Glutamatergic neuron (in vitro differentiated cells): ENCODE measurements around the gene HSPA8. TPM values are rescaled to one million over a fixed set of nuclear protein-coding genes. Genes with fewer than 3 reads are reported as not detected.

ENCODE experiments used
- DNase-seq: peaks from one replicate; pipeline ENCODE4 v3.0.0; 2022
- H3K27ac Mint-ChIP-seq: one replicate; pipeline ENCODE4 v1.8.0; 2020; ENCODE audit warnings: mild to moderate bottlenecking, mixed read lengths, inconsistent platforms; ENCODE audit not compliant: unreplicated experiment
- H3K27me3 Mint-ChIP-seq: one replicate; pipeline ENCODE4 v1.8.0; 2020; ENCODE audit warnings: mild to moderate bottlenecking, moderate library complexity, mixed read lengths, inconsistent platforms; ENCODE audit not compliant: unreplicated experiment
- H3K36me3 Mint-ChIP-seq: one replicate; pipeline ENCODE4 v1.8.0; 2020; ENCODE audit warnings: mild to moderate bottlenecking, mixed read lengths, inconsistent platforms; ENCODE audit not compliant: unreplicated experiment
- H3K4me1 Mint-ChIP-seq: one replicate; pipeline ENCODE4 v1.8.0; 2020; ENCODE audit warnings: mild to moderate bottlenecking, low read depth, mixed read lengths, inconsistent platforms; ENCODE audit not compliant: unreplicated experiment
- H3K4me3 Mint-ChIP-seq: one replicate; pipeline ENCODE4 v1.8.0; 2020; ENCODE audit warnings: mild to moderate bottlenecking, mixed read lengths, inconsistent platforms; ENCODE audit not compliant: unreplicated experiment
- H3K9me3 Mint-ChIP-seq: one replicate; pipeline ENCODE4 v1.8.0; 2020; ENCODE audit warnings: mild to moderate bottlenecking, moderate library complexity, mixed read lengths, inconsistent platforms; ENCODE audit not compliant: unreplicated experiment
- CTCF ChIP-seq: fragments of 200-600 bp; sonication (generic); IDR thresholded peaks from one replicate; pipeline ENCODE4 v1.5.0; 2021; ENCODE audit not compliant: partially characterized antibody, unreplicated experiment
- total RNA-seq: library from RNA; stranded (reverse); fragmentation: NEBNext Ultra II Directional; extraction: Animal tissue kit (Norgen Biotek cat#: 25700); gene quantifications from one replicate; pipeline ENCODE4 v1.2.1, GENCODE V29; 2021; ENCODE audit not compliant: unreplicated experiment

Gene HSPA8
- total RNA-seq, 1 donor from 2014 or later, result 1,228 TPM

- H3K27ac Mint-ChIP-seq, result no peak overlapping the region
- no peak for TF ChIP-seq CTCF
- peaks cover 2% of the 10 kb centered on the region for H3K9me3 Mint-ChIP-seq
- no peaks in the 10 kb centered on the region for H3K4me1 Mint-ChIP-seq
- no peaks in the 10 kb centered on the region for H3K27me3 Mint-ChIP-seq
- DNase-seq, result no peak
- no peak overlapping the region for H3K4me3 Mint-ChIP-seq
- no peaks in the 10 kb centered on the region for H3K36me3 Mint-ChIP-seq
Observed at GRCh38 chr11:123052901-123053721, 8.8 kb downstream of the HSPA8 start.

- Mint-ChIP-seq H3K4me3 (no peak overlapping the region), H3K4me1 (no peaks in the 10 kb centered on the region), H3K27ac (no peak overlapping the region), H3K9me3 (peaks cover 2% of the 10 kb centered on the region), H3K27me3 (no peaks in the 10 kb centered on the region), H3K36me3 (no peaks in the 10 kb centered on the region)
- no peak for TF ChIP-seq CTCF
- DNase-seq, result no peak
Observed at GRCh38 chr11:123051634-123052033, 10.3 kb downstream of the HSPA8 start.

- Mint-ChIP-seq H3K4me3 (no peak overlapping the region), H3K27me3 (no peaks in the 10 kb centered on the region), H3K4me1 (no peaks in the 10 kb centered on the region), H3K9me3 (peaks cover 2% of the 10 kb centered on the region), H3K36me3 (no peaks in the 10 kb centered on the region), H3K27ac (no peak overlapping the region)
- no peak for TF ChIP-seq CTCF
- DNase-seq, result no peak
Observed at GRCh38 chr11:123051146-123051545, 10.8 kb downstream of the HSPA8 start.

- Mint-ChIP-seq H3K9me3 (peaks cover 2% of the 10 kb centered on the region), H3K4me3 (no peak overlapping the region), H3K4me1 (no peaks in the 10 kb centered on the region), H3K27ac (no peak overlapping the region), H3K27me3 (no peaks in the 10 kb centered on the region), H3K36me3 (no peaks in the 10 kb centered on the region)
- DNase-seq, result no peak
- no peak for TF ChIP-seq CTCF
Observed at GRCh38 chr11:123047947-123048293, 14.0 kb downstream of the HSPA8 start.

GRCh38 chr11:123047266-123047946 lies 14.5 kb downstream of the HSPA8 start:
- peaks cover 2% of the 10 kb centered on the region for H3K9me3 Mint-ChIP-seq
- no peak overlapping the region for H3K4me3 Mint-ChIP-seq
- no peaks in the 10 kb centered on the region for H3K4me1 Mint-ChIP-seq
- TF ChIP-seq CTCF, result no peak
- no peaks in the 10 kb centered on the region for H3K27me3 Mint-ChIP-seq
- H3K27ac Mint-ChIP-seq, result no peak overlapping the region
- DNase-seq, result no peak
- no peaks in the 10 kb centered on the region for H3K36me3 Mint-ChIP-seq
